Tibial nerve (tissue), 4 donors: ENCODE data around the gene SLC35A4.

Source experiments
- EP300 ChIP-seq, 2 donors: sonication (generic); formaldehyde crosslinking; IDR thresholded peaks; one replicate each; pipeline ENCODE4 v1.6.1; 2017; ENCODE audit warnings: antibody characterized with exemption in 2 of 2, mild to moderate bottlenecking in 1 of 2
- TF ChIP-seq, protein P1 (sequence below), 5 experiments: fragments of 200-600 bp in 3 of 5; fragments of 450-650 bp in 2 of 5; sonication (generic) in 3 of 5; IDR thresholded peaks; one replicate each; pipeline ENCODE4 v1.5.1; 2016 to 2019; ENCODE audit warnings: antibody characterized with exemption in 5 of 5, mild to moderate bottlenecking in 3 of 5, moderate library complexity in 2 of 5

DNA sequence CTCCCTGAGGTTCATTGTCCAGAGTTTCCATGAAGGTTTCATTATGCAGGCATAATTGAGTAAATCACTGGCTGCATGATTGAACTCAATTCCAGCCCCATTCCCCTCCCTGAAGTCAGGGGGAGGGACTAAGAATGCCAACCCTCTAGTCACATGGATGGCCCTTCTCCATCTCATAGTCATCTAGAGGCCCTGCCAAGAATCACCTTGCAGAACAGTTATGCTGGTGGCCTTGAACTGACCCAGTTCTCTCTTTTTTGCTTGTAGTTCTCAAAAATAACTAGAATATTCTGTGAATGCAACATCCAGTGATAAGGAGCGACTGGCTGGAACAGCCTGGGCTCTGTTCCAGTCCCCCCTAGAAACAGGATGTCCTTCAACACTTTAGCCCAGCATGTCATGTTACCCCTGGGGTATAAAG, 31.7 kb downstream of the SLC35A4 start:
- TF ChIP-seq, protein P1, sequence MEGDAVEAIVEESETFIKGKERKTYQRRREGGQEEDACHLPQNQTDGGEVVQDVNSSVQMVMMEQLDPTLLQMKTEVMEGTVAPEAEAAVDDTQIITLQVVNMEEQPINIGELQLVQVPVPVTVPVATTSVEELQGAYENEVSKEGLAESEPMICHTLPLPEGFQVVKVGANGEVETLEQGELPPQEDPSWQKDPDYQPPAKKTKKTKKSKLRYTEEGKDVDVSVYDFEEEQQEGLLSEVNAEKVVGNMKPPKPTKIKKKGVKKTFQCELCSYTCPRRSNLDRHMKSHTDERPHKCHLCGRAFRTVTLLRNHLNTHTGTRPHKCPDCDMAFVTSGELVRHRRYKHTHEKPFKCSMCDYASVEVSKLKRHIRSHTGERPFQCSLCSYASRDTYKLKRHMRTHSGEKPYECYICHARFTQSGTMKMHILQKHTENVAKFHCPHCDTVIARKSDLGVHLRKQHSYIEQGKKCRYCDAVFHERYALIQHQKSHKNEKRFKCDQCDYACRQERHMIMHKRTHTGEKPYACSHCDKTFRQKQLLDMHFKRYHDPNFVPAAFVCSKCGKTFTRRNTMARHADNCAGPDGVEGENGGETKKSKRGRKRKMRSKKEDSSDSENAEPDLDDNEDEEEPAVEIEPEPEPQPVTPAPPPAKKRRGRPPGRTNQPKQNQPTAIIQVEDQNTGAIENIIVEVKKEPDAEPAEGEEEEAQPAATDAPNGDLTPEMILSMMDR (IDR thresholded peaks at IDR 0.05): no peak
- no peak for TF ChIP-seq EP300 (IDR thresholded peaks at IDR 0.05)
